AG04450 (cell line): ENCODE results near the gene SEMA3B. TPM values are rescaled to one million over a fixed set of nuclear protein-coding genes. Genes with fewer than 3 reads are reported as not detected.

ENCODE experiments used
- CTCF ChIA-PET: fragments of 300-600, 350-600 bp; formaldehyde crosslinking; extraction: SDS; loops from one replicate; lab custom pipeline; 2022; ENCODE audit warnings: antibody characterized with exemption, inconsistent platforms; lab: Charles Lee
- POLR2A ChIA-PET: fragments of 350-600 bp; formaldehyde crosslinking; extraction: SDS; loops from one replicate; lab custom pipeline; 2021; ENCODE audit warnings: antibody characterized with exemption, inconsistent platforms; lab: Yijun Ruan, JAX
- DNase-seq: peaks from one replicate; pipeline ENCODE4 v3.0.0-alpha.2; 2011; ENCODE audit warnings: low read depth, low spot score
- H3K27ac ChIP-seq: one replicate; pipeline ENCODE4 v1.5.1; 2012; ENCODE audit warnings: low read depth, low read length, control low read depth
- H3K27me3 ChIP-seq: one replicate; pipeline ENCODE4 v1.6.0; 2012; ENCODE audit warnings: low read length; ENCODE audit not compliant: control insufficient read depth, insufficient read depth
- H3K4me3 ChIP-seq: 2 replicates; pipeline ENCODE4 v1.5.1; 2011; ENCODE audit warnings: mild to moderate bottlenecking, low read depth, low read length, control low read depth
- H3K9me3 ChIP-seq: 2 replicates; pipeline ENCODE4 v1.5.1; 2012; ENCODE audit warnings: low read length; ENCODE audit not compliant: control insufficient read depth, insufficient read depth
- CTCF ChIP-seq: IDR thresholded peaks from 2 replicates; pipeline ENCODE4 v1.5.1; 2011; ENCODE audit warnings: low read depth, low read length, control low read depth, inconsistent platforms
- polyA plus RNA-seq: library from polyadenylated mRNA; depleted of rRNA; stranded (reverse); fragments of >200 nt; gene quantifications from 2 replicates; pipeline ENCODE4 v1.2.3, GENCODE V29; 2011

The SEMA3B gene
- polyA plus RNA-seq, 1 experiment: 22.0 TPM

- ChIA-PET POLR2A (interaction anchor here (0.6 kb wide), 1 partner anchor 28 kb away, joined by 3 read pairs; no protein-coding TSS in a partner anchor), CTCF (interaction anchor here (0.9 kb wide), 1 partner anchor 13 kb away, joined by 6 read pairs; no protein-coding TSS in a partner anchor)
- H3K4me3 ChIP-seq: no peak overlapping the region
- DNase-seq: no peak
- TF ChIP-seq CTCF: no peak
- no peaks in the 10 kb centered on the region for H3K27me3 ChIP-seq
- H3K9me3 ChIP-seq: no peaks in the 10 kb centered on the region
- no peak overlapping the region for H3K27ac ChIP-seq
Measured at GRCh38 chr3:50239649-50240048, 29.3 kb upstream of the SEMA3B start.

GRCh38 chr3:50241163-50241562, 27.8 kb upstream of the SEMA3B start:
- no peak for DNase-seq
- POLR2A ChIA-PET: no interaction called here
- CTCF ChIA-PET: interaction anchor here (1.0 to 2.0 kb wide), 3 partner anchors 14 to 19 kb away, joined by 4 to 7 read pairs (median 6); no protein-coding TSS in a partner anchor
- Histone ChIP-seq H3K27ac (peak overlapping the region; percentile 21), H3K4me3 (no peak overlapping the region), H3K9me3 (no peaks in the 10 kb centered on the region; the same call in 1 of the 2 replicates), H3K27me3 (no peaks in the 10 kb centered on the region)
- no peak for TF ChIP-seq CTCF

- CTCF ChIA-PET: interaction anchor here (1.1 to 2.0 kb wide), 2 partner anchors 15 to 18 kb away, joined by 6 to 7 read pairs; no protein-coding TSS in a partner anchor
Measured at GRCh38 chr3:50241713-50242380, 27.1 kb upstream of the SEMA3B start.

GRCh38 chr3:50242381-50242770, 26.6 kb upstream of the SEMA3B start:
- TF ChIP-seq CTCF: no peak
- peak overlapping the region; percentile 65 for H3K27ac ChIP-seq
- no peaks in the 10 kb centered on the region for H3K27me3 ChIP-seq
- no peak overlapping the region for H3K4me3 ChIP-seq
- H3K9me3 ChIP-seq: no peaks in the 10 kb centered on the region; the same call in 1 of the 2 replicates
- no peak for DNase-seq
- POLR2A ChIA-PET: no interaction called here
- CTCF ChIA-PET: interaction anchor here (2.0 kb wide), 1 partner anchor 17 kb away, joined by 6 read pairs; no protein-coding TSS in a partner anchor

More at GRCh38 chr3:50241713-50242380, 27.1 kb upstream of the SEMA3B start:
- no peak for DNase-seq
- no peak for TF ChIP-seq CTCF
- H3K27me3 ChIP-seq: no peaks in the 10 kb centered on the region
- H3K27ac ChIP-seq: peak overlapping the region; percentile 11
- H3K4me3 ChIP-seq: no peak overlapping the region
- POLR2A ChIA-PET: no interaction called here
- no peaks in the 10 kb centered on the region; the same call in 1 of the 2 replicates for H3K9me3 ChIP-seq
